ENCODE measurements around the gene ACLY.

Gene ACLY

DNA sequence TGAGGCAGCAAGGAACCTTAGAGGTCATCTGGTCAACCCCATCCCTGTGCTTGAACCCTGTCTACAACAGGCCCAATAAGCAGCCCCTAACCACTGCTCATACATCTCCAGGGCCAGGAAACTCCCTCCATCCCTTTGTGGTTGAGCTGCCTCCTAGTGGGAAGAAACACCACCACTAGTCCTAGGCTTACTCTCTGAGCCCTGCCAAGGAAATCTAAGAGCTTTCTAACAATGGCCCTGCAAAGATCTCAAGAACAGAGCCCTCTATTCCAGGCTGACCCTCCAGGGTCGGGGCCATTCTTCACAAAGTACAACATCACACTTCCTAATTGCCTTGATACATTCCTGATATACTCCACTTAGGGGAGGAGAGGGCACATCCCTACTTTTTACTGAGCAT lies 5.8 kb downstream of the ACLY start:
- DNase-seq (ENCODE audit: low spot score) = no peak
- in situ Hi-C loops (cut with MboI; ENCODE audit: low sequenced_read_pairs, unreplicated experiment) = no loop called here
- TF ChIP-seq, protein P1, sequence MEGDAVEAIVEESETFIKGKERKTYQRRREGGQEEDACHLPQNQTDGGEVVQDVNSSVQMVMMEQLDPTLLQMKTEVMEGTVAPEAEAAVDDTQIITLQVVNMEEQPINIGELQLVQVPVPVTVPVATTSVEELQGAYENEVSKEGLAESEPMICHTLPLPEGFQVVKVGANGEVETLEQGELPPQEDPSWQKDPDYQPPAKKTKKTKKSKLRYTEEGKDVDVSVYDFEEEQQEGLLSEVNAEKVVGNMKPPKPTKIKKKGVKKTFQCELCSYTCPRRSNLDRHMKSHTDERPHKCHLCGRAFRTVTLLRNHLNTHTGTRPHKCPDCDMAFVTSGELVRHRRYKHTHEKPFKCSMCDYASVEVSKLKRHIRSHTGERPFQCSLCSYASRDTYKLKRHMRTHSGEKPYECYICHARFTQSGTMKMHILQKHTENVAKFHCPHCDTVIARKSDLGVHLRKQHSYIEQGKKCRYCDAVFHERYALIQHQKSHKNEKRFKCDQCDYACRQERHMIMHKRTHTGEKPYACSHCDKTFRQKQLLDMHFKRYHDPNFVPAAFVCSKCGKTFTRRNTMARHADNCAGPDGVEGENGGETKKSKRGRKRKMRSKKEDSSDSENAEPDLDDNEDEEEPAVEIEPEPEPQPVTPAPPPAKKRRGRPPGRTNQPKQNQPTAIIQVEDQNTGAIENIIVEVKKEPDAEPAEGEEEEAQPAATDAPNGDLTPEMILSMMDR (IDR thresholded peaks at IDR 0.05; ENCODE audit: borderline replicate concordance, control extremely low read depth, extremely low read depth, insufficient read depth, missing control alignments) = no peak

DNA sequence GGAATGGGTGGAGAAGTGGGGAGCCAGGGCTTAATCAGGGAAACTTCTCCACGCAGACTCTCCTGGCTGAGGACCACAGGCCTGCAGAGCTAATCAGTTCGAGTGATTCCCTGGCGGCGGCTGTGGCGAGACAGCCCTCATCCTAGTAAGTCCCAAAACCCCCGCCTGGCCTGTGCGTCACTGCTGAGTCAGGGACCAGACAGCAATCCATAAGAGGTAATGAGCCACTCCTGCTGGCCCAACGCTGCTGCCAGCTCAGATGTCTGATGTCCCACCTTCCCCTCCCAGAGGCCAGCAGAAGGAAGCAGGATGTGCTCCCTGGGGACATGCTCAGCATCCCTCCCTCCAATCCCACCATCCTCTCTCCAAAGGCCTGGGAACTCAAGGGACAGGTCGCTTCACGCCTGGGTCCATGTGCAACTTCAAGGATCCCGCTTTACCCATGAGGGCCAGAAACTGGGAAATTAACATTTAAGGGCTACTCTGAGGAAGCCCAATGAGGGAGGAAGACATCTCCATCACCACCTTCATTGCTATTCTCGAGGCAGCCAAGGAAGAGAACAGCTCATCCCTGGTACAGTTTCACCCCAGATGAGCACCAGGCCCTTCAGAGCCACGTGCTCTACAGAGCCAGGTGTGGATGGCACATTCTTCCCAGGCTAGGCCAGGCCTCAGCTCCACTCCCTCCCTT lies 7.9 kb downstream of the ACLY start:
- TF ChIP-seq, protein P1 (IDR thresholded peaks at IDR 0.05; ENCODE audit: borderline replicate concordance, control extremely low read depth, extremely low read depth, insufficient read depth, missing control alignments) = no peak
- no peak for DNase-seq (ENCODE audit: low spot score)
- in situ Hi-C loops (cut with MboI; ENCODE audit: low sequenced_read_pairs, unreplicated experiment) = no loop called here

DNA sequence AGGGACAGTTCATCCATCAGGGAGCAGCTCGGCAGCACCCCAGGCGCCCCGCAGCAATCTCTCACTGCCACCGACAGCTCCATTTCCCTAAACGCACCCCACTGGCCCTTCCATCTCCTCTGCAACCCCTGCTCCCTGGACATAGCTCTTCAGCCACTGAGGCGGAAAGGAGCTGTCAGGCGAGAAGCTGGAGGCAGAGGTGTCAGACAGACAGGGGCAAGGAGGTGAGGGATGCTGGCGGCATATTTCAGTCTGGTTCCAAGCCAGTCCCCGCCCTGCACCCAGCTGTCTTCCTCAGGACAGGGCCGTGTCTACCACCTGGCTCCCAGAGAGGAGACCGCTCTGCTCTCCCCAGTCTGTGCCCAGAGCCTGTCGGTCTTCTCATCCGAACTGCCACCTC lies 9.7 kb downstream of the ACLY start:
- in situ Hi-C loops (cut with MboI; ENCODE audit: low sequenced_read_pairs, unreplicated experiment) = no loop called here
- DNase-seq (ENCODE audit: low spot score) = no peak
- TF ChIP-seq, protein P1 (IDR thresholded peaks at IDR 0.05; ENCODE audit: borderline replicate concordance, control extremely low read depth, extremely low read depth, insufficient read depth, missing control alignments) = no peak

DNA sequence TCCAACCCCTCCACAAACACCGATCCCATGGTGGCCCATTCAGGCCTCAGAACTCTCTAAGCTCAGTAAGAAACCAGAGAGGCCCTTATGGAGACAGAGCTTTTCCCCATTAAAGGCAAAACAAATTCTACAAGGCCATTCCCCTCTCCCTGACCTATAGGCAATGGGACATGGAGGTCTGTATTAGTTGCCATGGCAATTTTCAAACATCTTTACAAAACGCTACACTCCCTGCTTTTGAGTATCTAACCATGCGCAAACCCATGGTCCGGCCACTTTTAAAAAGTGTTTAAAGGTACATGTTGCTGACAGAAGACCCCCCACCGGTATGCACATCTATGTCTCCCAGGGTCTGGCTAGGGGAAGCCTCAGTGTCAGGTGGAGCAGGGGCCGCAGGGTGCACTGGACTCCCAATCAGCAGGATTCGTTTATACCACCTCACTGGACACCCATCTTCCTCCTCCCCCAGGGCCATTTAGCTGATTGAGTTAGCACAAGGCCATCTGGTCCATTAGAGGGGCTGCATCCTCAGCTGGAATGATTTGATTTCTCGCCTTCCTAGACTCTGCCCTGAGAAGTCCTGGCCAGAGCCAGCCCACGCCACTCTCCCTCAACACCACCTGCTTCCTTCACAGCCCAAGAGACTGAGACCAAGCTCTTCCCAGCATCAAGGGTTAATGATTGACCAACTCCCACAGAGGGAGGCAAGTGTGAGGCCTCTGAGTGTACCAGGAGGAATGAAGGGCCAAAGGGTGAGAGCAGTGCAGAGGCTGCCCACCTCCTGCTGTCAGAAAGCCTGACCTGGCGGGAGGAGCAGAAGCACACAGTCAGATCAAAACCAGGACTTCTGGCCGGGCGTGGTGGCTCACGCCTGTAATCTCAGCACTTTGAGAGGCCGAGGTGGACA lies 10.9 kb downstream of the ACLY start:
- DNase-seq (ENCODE audit: low spot score) = no peak
- in situ Hi-C loops (cut with MboI; ENCODE audit: low sequenced_read_pairs, unreplicated experiment) = no loop called here
- TF ChIP-seq, protein P1 (IDR thresholded peaks at IDR 0.05; ENCODE audit: borderline replicate concordance, control extremely low read depth, extremely low read depth, insufficient read depth, missing control alignments) = no peak

DNA sequence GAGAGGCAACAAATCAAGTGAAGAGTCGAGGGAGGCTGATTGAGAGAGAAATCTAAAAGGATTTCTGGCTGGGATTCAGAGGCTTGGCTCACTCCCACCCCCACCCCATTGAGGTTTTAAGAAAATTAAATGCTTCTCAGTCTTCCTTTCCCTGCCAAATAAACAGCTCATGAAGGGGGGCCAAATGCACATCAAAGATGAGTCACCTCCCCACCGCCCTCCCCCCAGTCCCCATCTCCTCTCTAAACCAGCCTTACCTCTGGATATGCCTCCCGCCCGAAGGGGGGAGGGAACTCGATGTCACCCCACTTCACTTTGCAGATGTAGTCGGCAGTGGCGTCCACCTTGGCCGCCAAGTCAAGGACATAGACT lies 11.6 kb downstream of the ACLY start:
- DNase-seq (ENCODE audit: low spot score) = no peak
- in situ Hi-C loops (cut with MboI; ENCODE audit: low sequenced_read_pairs, unreplicated experiment) = no loop called here
- TF ChIP-seq, protein P1 (IDR thresholded peaks at IDR 0.05; ENCODE audit: borderline replicate concordance, control extremely low read depth, extremely low read depth, insufficient read depth, missing control alignments) = no peak

DNA sequence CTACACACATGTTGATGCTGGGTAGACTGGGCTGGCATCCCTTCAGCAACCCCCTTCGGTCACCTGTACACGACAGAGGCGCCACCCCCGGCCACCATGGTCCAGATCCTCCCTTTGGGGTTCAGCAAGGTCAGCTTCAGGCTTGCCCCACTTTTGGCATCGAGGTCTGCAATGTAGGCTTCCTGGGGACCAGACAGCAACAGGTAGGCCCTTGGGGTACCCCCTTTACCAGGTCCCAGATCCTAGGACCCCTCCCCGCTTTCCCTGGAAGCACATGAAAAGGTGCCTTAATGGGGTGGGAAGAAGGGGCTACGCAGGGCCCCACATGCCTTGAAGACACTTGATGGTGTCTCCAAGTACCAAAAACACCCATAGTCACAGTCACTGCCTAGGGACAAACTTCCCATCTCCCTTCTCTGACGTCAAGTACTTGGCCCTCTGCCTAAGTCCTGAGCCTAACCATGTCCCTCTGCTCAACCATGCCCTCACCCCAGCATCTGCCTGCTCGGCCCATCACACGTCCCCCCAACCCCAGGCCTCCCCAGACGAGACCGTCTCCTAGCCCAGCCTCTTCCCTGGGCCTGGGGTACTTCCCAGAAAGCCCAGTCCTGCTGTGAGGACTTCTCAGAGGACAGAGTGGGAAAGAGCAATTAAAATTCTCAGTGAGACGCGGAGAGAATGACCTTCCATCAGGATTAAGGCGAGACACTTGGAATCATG lies 12.1 kb downstream of the ACLY start:
- TF ChIP-seq, protein P1 (IDR thresholded peaks at IDR 0.05; ENCODE audit: borderline replicate concordance, control extremely low read depth, extremely low read depth, insufficient read depth, missing control alignments) = no peak
- in situ Hi-C loops (cut with MboI; ENCODE audit: low sequenced_read_pairs, unreplicated experiment) = no loop called here

More for the DNA sequence above, 12.1 kb downstream of the ACLY start:
- DNase-seq (ENCODE audit: low spot score) = no peak
